Mucosa of rectum (tissue), 2 donors: Measurements from ENCODE around the gene CYS1.

ENCODE experiments used
- H3K27ac ChIP-seq, 2 donors: one replicate each; pipeline ENCODE4 v1.7.0; 2013; ENCODE audit warnings: inconsistent platforms in 2 of 2, low read depth in 2 of 2, low read length in 2 of 2
- H3K27me3 ChIP-seq, 2 donors: one replicate each; pipeline ENCODE4 v1.7.0; 2013; ENCODE audit warnings: low read length in 2 of 2; ENCODE audit not compliant: control insufficient read depth in 2 of 2, insufficient read depth in 2 of 2
- H3K36me3 ChIP-seq, 2 donors: one replicate each; pipeline ENCODE4 v1.7.0; 2013; ENCODE audit warnings: low read length in 2 of 2; ENCODE audit not compliant: control insufficient read depth in 2 of 2, insufficient read depth in 2 of 2
- H3K4me1 ChIP-seq, 2 donors: one replicate each; pipeline ENCODE4 v1.7.0; 2013; ENCODE audit warnings: low read length in 2 of 2, mild to moderate bottlenecking in 1 of 2; ENCODE audit not compliant: control insufficient read depth in 2 of 2, insufficient read depth in 2 of 2
- H3K4me3 ChIP-seq, 2 donors: one replicate each; pipeline ENCODE4 v1.7.0; 2013; ENCODE audit warnings: low read length in 2 of 2
- H3K9ac ChIP-seq, 2 donors: one replicate each; pipeline ENCODE4 v1.7.0; 2013; ENCODE audit warnings: low read length in 2 of 2, low read depth in 1 of 2, mild to moderate bottlenecking in 1 of 2
- H3K9me3 ChIP-seq, 2 donors: one replicate each; pipeline ENCODE4 v1.7.0; 2013; ENCODE audit warnings: low read length in 2 of 2; ENCODE audit not compliant: control insufficient read depth in 2 of 2
- donor health status: healthy.
- donor health status: Normal muscosa, but diverticular disease.

CYS1 gene

GRCh38 chr2:10083692-10084211 lies 3.5 kb upstream of the CYS1 start:
- no peak overlapping the region for H3K27ac ChIP-seq
- H3K9me3 ChIP-seq = no peaks in the 10 kb centered on the region
- peaks cover 0 to 6% of the 10 kb centered on the region in 2 donors for H3K4me1 ChIP-seq
- H3K36me3 ChIP-seq = no peaks in the 10 kb centered on the region
- H3K27me3 ChIP-seq = peaks cover 18 to 30% of the 10 kb centered on the region in 2 donors
- H3K9ac ChIP-seq = no peak overlapping the region
- H3K4me3 ChIP-seq = no peak overlapping the region

GRCh38 chr2:10083046-10083445 lies 2.8 kb upstream of the CYS1 start:
- Histone ChIP-seq H3K27ac (no peak overlapping the region), H3K36me3 (no peaks in the 10 kb centered on the region), H3K9me3 (no peaks in the 10 kb centered on the region), H3K4me3 (no peak overlapping the region), H3K4me1 (peaks cover 0 to 6% of the 10 kb centered on the region in 2 donors), H3K27me3 (peaks cover 26 to 37% of the 10 kb centered on the region in 2 donors), H3K9ac (no peak overlapping the region)

DNA sequence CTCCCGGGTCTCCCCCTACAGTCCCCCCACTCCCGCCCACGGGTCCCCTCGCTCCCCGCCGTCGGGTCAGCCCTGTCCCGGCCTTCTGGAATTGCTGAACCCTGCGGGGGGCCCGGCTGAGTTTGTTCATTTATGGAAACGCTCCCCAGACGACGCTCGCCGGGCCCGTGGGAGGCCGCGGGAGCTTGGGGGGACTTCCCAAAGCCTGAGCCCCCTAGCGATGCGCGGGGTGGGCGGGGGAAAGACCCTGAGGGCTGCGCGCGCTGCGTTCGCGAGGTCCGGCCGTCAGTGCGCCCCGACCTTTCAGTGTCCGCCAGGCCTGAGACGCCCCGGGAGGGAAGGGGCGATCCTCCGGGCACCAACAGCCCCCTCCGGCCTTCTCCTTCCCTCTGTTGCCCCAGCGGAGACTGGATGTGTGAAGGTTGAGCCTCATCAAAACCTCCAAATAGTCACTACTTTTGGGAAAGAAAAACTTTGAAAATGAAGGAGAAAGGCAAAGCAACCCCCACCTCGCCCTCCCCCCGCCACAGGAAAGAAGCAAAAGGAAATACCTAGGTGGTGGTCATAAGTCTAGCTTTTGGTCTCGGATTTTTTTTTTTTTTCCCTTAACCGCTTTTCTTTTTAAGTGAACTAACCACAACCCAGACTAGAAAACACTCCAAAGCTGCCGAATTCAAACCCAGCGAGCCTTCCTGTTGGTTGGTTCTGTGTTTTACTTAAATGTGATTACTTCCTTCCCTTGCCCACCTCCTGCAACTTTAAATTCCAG lies 509 bp upstream of the CYS1 start:
- Histone ChIP-seq H3K4me3 (peak overlapping the region; percentile 9 to 39), H3K9me3 (no peaks in the 10 kb centered on the region), H3K36me3 (no peaks in the 10 kb centered on the region), H3K27me3 (peaks cover 35 to 51% of the 10 kb centered on the region in 2 donors), H3K27ac (peak overlapping the region in 1 of 2 donors; percentile 63), H3K4me1 (peaks cover 0 to 6% of the 10 kb centered on the region in 2 donors), H3K9ac (peak overlapping the region in 1 of 2 donors; percentile 17)

- Histone ChIP-seq H3K36me3 (no peaks in the 10 kb centered on the region), H3K9me3 (no peaks in the 10 kb centered on the region), H3K9ac (no peak overlapping the region), H3K4me1 (peaks cover 2 to 6% of the 10 kb centered on the region in 2 donors), H3K4me3 (peak overlapping the region; percentile 46 to 58), H3K27me3 (peaks cover 39 to 50% of the 10 kb centered on the region in 2 donors), H3K27ac (peak overlapping the region; percentile 63 to 71)
These were observed 843 bp downstream of the CYS1 start for GRCh38 chr2:10079266-10079869.

DNA sequence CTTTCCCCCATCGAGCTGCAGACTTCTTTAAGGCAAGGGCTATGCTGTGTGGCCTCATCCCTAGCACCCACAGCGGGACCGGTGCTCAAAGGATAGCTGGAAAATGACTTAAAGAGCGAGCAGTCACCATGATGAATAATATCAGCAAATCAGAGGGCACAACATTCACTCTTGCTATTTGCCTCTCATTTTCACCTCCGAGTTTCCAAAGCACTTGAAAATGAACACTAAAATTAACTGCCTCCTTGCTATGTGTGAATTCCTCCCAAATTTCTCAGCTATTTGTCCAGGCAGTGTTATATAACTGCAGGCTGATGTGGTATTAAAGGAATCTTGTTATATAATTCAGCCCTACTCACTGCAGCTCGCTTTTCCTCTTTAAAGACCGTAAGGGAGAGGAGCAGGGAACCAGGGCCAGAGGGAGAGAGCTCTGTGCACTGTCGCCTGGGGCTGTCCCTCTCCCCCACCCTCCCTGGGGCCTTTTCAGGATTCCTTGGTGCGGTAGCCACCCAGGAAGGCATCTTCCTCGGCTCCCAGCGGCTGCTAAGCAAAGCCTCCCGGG lies 1.4 kb downstream of the CYS1 start:
- Histone ChIP-seq H3K9ac (no peak overlapping the region), H3K4me3 (peak overlapping the region; percentile 46 to 58), H3K9me3 (no peaks in the 10 kb centered on the region), H3K4me1 (peaks cover 2 to 6% of the 10 kb centered on the region in 2 donors), H3K36me3 (no peaks in the 10 kb centered on the region), H3K27me3 (peaks cover 36 to 45% of the 10 kb centered on the region in 2 donors), H3K27ac (peak overlapping the region; percentile 63 to 71)

DNA sequence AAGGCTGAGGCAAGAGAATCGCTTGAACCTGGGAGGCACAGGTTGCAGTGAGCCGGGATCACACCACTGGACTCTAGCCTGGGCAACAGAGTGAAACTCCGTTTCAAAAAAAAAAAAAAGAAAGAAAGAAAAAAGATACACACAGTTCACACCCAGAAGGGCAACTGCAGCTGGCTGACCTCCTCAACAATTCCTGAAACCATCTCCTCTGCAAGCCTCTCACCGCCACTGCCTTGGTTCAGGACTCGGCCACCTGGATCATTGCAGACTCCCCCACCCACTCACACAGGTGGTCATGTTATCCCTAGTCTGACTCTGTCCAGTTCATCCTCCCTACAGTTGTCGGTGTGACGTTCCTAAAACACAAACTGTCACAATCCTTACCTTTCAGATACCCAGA lies 2.2 kb downstream of the CYS1 start:
- H3K27ac ChIP-seq = no peak overlapping the region
- no peaks in the 10 kb centered on the region for H3K36me3 ChIP-seq
- peaks cover 2 to 6% of the 10 kb centered on the region in 2 donors for H3K4me1 ChIP-seq
- H3K9ac ChIP-seq = no peak overlapping the region
- peaks cover 30 to 41% of the 10 kb centered on the region in 2 donors for H3K27me3 ChIP-seq
- H3K4me3 ChIP-seq = peak overlapping the region in 1 of 2 donors; percentile 14
- H3K9me3 ChIP-seq = no peaks in the 10 kb centered on the region

DNA sequence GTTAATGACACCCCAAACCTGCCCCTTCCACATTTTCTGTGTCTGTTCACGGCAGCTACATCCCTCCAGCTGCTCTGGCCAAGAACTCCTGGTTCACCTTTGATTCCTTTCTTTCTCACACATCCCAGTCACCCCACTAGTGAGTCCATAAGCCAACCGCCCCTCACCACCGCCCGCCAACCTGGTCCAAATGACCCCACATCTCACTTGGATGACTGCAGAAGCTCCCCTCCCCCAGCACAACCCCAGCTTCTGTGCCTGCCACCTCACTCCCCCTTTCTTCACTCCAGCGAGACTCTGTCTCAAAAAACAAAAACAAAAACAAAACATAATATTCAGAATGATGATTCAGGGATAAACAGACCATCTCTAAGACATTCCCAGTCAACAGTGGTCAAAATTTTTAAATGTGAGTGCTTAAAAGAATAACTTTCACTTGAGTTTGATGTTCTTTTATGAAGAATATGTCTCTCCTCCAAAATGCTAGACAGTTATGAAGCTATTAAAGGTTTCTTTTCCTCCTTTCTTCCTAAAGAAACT lies 3.2 kb downstream of the CYS1 start:
- H3K27me3 ChIP-seq = peaks cover 30 to 40% of the 10 kb centered on the region in 2 donors
- H3K4me3 ChIP-seq = no peak overlapping the region
- no peak overlapping the region for H3K9ac ChIP-seq
- H3K27ac ChIP-seq = no peak overlapping the region
- H3K4me1 ChIP-seq = peaks cover 5 to 6% of the 10 kb centered on the region in 2 donors
- H3K9me3 ChIP-seq = no peaks in the 10 kb centered on the region
- no peaks in the 10 kb centered on the region for H3K36me3 ChIP-seq

DNA sequence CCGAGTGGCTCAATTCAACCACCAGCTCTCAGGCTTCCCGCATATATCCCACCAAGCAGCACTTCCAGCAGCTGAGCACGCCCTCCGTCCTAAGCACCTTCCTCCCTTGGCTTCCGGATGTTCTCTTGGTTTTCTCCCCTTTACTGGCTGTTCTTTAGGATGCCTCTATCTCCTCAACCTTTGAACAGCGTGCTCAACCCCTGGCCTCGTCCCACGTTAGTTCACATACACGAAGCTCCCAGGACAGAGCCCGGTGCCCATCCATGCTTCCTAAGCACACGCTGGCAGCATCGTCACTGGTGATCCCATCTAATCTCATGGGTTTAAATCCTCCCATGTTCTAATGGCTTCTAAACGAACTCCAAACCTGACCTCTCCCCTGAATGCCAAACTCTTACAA lies 3.7 kb downstream of the CYS1 start:
- H3K27ac ChIP-seq = no peak overlapping the region
- H3K27me3 ChIP-seq = peaks cover 30 to 40% of the 10 kb centered on the region in 2 donors
- H3K9me3 ChIP-seq = no peaks in the 10 kb centered on the region
- peaks cover 5 to 6% of the 10 kb centered on the region in 2 donors for H3K4me1 ChIP-seq
- no peaks in the 10 kb centered on the region for H3K36me3 ChIP-seq
- H3K9ac ChIP-seq = no peak overlapping the region
- no peak overlapping the region for H3K4me3 ChIP-seq

DNA sequence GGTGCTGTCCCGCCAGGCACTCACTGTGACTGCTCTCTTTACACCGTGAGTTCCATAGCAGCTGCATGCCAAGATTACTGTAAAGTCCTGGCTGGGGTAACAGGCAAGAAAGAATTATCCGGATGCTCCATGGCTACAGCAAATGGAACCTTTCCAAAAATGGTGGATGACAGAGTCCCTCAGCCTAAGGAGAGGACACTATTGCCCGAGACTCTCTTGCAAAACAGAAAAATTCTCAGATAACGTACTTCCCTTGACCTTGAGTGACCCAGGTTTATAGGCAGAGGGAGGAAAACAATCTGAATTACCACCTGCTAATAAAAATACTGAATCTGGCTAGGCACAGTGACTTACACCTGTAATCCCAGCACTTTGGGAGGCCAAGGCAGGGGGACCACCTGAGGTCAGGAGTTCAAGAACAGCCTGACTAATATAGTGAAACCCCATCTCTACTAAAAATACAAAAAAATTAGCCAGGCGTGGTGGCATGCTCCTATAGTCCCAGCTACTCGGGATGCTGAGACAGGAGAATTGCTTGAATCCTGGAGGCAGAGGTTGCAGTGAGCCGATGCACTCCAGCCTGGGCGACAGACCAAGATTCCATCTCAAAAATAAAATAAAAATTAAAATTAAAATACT lies 4.5 kb downstream of the CYS1 start:
- H3K4me3 ChIP-seq = no peak overlapping the region
- peaks cover 24 to 35% of the 10 kb centered on the region in 2 donors for H3K27me3 ChIP-seq
- peaks cover 5 to 6% of the 10 kb centered on the region in 2 donors for H3K4me1 ChIP-seq
- H3K36me3 ChIP-seq = no peaks in the 10 kb centered on the region
- no peak overlapping the region for H3K9ac ChIP-seq
- no peak overlapping the region for H3K27ac ChIP-seq
- H3K9me3 ChIP-seq = no peaks in the 10 kb centered on the region
